ENCODE data around the gene LRG1.

LRG1 gene

DNA sequence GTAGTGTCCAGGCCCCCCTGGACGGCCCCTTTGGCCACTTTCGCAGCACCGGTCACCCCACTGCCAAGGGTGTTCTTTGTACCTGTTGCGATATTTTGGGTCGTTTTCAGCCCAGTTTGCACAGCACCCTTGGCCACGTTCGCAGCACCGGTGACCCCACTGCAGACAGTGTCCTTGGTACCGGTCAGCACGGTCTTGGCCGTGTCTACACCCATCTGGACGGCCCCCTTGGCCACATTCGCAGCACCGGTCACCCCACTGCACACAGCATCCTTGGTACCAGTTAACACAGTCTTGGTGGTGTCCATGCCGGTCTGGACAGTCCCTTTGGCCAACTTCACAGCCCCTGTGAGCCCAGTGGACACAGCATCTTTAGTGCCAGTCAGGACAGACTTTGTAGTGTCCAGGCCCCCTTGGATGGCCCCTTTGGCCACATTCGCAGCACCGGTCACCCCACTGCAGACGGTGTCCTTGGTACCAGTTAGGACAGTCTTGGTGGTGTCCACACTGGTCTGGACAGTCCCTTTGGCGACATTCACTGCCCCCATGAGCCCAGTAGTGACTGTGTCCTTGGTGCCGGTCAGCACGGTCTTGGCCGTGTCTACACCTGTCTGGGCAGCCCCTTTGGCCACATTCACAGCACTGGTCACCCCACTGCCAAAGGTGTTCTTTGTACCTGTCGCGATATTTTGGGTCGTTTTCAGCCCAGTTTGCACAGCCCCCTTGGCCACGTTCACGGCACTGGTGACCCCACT lies 28.4 kb downstream of the LRG1 start:
- no peak for DNase-seq (ENCODE audit: low read depth in 2 of 3, low spot score in 1 of 3)

DNA sequence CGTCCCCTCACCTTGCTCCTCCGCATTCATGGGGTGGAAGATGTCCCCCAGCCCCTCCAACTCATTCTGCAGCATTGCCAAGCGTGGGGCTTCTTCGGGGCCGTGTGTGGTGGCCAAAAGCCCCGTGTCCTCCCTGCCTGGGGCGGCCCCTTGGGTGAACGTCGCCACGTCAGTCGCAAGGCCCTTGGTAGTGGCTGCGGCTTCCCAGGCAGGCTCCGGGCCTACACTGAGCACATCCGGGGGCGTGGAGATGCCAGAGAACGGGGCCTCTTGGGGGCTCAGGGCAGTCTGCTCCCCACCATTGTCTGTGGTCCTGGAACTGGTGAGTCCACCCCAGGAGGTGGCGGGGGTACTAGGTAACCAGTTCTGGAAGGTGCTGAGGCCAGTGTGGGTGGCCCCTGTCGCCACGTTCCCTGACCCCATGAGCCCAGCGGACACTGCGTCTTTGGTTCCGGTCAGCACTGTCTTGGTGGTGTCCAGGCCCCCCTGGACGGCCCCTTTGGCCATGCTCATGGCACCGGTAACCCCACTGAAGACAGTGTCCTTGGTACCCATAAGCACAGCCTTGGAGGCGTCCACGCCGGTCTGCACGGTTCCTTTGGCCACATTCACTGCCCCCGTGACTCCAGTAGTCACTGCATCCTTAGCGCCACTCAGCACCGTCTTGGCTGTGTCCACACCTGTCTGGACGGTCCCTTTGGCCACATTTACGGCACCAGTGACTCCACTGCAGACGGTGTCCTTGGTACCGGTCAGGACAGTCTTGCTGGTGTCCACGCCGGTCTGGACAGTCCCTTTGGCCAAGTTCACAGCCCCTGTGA lies 29.2 kb downstream of the LRG1 start:
- DNase-seq (ENCODE audit: low read depth in 2 of 3, low spot score in 1 of 3), result no peak

DNA sequence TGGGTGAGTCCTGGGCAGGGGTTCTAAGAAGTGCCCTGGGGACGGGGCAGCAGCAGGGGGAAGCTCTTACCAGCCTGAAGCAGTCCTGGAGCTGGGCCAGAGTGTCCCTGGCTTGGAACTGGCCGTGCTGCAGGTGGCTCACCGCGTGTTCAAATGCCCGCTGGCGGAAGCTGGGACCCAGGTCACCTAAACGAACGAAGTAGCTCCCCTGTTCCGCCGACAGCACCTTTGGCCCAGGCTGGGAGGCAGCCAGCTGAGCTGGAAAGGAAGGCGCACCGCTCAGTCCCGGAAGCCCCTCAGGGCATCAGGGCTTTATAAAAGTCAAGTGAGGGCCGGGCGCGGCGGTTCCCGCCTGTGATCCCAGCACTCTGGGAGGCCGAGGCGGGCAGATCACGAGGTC lies 31.1 kb downstream of the LRG1 start:
- DNase-seq (ENCODE audit: low read depth in 2 of 3, low spot score in 1 of 3), result no peak

DNA sequence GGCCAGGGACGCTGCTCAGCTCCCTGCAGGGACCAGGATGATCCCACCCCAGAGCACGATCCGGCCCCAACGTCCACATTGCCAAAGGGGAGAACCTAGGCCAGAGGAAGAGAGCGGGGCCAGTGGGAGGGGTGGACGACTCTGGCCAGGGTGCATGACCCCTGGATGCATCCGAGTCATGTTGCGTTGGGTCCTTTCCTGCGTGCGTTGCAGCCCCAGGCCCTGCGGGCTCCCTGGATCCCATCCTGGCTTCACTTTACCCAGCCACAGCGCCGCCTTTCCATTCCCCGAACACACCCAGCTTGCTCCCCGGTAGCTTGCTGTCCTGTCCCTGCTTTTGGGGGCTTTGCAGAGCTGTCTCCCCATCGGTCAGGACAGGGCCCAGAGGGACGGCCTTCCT lies 32.0 kb downstream of the LRG1 start:
- DNase-seq (ENCODE audit: low read depth in 2 of 3, low spot score in 1 of 3), result no peak

DNA sequence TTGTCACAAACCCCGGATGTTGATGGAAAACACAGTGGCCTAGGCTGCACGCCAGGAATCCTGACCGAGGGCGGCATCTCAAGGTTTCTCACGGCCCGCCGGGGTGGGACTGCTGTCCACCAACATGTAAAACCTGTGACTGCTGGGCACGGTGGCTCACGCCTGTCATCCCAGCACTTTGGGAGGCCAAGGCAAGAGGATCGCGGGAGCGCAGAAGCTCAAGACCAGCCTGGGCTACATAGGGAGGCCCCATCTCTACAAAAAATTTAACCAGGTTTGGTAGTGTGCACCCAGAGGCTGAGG lies 32.7 kb downstream of the LRG1 start:
- DNase-seq (ENCODE audit: low read depth in 2 of 3, low spot score in 1 of 3), result no peak

DNA sequence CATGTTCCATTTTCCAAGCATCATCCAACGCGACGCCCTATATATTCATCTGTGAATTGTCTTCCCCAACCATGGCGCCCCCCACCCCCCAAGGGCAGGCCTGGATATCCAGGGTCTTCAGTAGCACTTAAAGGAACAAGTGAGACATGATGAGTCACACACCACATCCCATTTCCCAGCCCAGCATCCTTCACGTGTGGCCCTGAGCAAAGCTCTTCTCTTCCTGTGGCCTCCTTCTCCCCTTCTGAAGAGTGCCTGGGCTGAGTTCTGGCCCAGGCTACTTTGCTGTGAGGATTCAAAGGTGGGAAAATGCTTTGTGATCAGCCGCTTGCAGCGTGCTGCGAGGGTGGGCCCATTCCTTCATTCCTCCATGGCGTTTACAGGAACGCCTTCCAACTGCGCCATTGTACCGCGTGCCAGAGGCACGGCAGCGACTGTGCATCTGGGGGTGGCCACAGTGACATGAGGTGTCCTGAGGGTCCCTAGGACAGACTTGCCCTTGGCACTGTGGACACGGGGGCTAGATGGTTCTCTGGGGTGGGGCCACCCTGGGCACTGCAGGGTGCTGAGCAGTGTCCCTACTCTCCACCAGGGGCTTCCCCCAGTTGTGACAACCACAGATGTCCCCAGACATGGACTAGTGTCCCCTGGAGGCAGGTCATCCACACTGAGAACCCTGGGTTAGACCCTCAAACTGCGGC lies 33.2 kb downstream of the LRG1 start:
- no peak for DNase-seq (ENCODE audit: low read depth in 2 of 3, low spot score in 1 of 3)

DNA sequence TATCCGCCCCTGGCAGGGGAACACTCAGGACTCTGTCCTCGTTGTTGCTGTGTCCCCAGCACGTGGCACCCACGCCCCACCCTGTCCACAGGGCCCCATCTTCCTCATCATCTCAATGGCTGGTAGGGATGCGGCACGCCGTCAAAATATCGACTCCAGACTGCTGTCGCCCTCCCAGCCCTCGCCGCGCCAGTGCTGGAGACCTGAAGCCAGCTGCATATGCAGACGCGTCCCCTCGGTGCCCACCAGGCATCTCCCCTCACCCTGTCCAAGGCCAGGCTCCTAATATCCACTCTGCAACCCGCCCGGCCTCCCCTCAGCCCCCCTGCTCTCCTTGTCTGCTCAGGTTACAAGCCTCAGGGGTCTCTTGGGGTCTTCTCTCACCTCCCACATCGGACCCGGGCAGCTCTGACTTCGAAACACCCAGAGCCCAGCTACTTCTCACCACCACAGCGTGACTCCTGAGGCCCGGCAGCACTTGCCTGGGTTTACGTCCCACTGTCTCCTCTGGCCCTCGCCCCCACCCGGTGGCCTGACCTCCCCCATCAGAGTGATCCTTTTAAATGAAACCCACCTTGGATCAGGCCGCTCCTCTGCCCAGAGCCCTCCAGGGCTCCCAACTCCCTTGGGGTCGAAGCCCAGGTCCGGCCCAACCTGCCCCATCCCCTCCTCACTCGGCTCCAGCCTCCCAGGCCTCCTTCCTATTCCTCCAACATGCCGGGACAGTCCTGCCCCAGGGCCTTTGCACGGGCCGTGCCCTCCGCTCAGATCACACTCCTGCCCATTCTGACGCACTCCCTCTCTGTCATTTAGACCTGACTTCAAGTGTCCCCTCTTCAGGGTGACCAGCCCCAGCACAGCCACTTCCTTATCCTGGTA lies 34.0 kb downstream of the LRG1 start:
- no peak for DNase-seq (ENCODE audit: low read depth in 2 of 3, low spot score in 1 of 3)

DNA sequence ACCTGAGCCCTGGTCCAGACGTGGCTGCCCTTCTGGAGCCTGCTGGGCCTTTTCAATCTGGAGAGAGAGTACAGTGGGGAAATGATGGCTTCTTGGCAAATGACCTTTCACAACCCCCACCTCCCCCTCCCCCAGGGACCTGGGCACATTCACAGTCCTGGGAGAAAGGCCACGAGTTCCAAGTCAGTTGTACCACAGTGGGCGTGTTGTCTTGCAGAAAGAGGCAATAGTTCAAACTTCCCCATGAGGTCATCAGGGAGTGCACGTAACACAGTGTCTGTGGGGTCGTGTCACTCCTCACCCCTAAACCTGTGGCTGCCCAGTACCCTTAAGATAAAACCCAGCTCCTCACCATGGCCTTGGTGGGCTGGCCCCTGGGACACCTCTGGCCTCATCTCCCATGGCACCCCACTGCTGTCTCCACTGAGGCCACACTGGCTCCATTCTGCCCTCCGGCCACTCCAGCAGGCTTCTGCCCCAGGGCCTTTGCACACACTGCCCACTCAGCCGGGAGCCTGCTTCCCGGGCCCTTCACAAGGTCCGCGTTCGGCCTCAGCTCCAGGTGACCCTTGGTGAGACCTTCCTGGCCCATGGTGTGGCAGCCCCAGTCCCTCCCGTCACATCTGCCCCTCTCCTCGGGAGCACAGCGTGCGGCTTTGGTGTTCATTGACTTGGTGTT lies 34.8 kb downstream of the LRG1 start:
- no peak for DNase-seq (ENCODE audit: low read depth in 2 of 3, low spot score in 1 of 3)

DNA sequence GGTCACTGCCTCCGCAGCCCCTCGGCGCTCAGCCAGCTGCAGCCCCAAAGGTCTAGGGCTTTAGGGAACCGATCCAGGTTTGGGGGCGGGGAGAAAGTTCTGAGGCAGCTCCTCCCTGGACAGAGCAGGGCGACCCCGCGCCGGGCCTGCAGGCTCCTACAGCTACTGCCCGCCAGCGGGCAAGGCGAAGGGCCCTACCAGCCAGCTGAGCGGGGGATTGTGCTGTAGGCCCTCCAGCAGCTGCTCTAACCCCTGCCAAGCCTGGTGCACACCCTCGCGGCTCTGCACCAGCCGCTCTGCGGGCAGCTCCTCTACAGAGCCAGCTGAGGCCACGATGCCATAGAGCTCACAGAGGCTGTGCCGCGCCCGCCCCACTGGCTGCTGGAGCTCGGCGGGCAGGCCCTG lies 35.5 kb downstream of the LRG1 start:
- no peak for DNase-seq (ENCODE audit: low read depth in 2 of 3, low spot score in 1 of 3)

DNA sequence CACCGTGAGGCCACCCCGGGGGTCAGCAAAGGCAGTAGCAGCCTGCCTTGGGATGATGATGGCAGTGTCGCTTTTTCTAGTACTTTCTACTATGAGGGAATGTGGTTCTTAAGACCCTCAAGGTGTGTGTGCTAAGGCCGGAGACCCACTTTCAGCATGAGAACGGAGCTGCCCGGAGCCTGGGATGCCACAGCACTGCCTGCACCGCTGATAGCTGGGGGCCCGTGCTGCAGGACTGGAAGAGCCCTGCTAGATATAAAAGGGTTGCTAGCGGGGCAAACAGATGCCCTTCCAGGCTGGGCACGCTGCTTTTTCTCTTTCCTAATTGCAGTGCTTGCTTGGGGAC lies 36.0 kb downstream of the LRG1 start:
- DNase-seq (ENCODE audit: low read depth in 2 of 3, low spot score in 1 of 3), result no peak

DNA sequence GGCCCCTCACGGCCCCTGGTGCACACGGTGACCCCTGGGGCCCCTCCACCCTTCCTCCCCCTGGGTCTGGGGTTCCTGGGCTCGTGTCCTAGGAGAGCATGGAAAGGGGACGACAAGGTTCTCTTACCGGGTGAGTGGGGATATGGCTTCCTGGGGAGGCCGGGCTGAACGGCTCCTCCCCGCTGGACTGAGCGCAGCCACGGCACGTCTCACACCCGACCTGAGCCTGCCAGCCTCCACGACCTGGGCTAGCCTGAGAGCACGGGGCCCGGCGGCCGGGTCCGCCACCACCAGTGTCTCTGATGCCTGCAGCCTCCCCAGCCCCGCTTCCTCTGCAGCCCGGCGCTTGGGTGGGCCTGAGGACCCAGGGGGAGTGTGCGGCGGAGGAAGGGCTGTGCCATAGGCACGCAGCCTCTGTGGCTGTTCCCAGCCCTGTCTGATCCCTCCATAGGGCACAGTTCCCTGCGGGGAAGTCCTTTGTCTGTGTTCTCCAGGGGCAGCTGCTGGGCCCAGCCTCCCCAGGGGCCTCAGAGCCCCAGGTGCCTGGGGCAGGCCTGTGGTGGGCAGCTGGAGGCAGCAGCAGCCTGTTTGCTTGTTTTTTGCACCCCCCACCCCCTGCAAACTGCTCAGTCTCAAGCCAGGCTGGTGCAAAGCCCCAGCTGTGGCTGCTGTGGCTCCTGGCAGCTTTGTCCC lies 36.6 kb downstream of the LRG1 start:
- DNase-seq (ENCODE audit: low read depth in 2 of 3, low spot score in 1 of 3), result no peak

DNA sequence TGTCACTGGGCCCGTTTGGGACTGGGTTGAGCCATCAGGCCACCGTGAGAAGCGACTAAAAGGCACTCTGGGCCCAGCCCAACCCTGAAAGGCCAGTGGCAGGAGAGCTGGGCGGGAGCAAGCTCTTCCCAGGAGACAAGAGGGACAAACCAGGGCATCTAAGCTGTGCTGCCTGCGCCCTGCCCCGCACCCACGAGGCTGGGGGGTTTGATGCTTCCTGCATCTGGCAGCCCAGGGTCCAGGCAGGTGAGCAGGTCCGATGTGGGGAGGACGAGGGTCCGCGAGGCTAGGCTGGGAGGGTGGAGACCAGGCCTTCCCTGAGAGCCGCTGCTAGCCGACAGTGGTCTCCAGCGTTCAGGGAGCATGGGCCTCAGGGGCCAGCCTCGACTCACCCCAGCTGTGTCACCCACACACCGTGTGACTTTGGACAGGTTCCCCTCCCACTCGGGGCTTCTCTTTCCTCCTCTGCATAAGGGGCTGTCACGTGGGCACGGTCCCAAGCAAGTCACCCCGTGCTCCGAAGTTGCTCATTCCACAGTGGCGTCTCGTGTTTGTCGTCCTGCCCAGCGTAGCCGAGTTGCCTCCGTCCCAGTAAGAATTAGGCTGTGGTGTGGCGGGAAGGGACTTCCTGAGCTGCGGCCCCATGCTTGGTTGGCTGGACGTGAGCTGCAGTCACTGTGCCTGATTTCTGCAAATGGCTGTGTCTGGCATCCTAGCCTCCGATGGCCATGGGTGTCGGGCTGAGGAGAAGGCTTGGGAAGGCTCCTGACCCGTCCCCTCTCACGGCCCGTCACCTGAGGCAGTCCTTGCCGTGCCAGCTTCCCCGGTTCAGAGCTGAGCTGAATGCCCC lies 37.3 kb downstream of the LRG1 start:
- no peak for DNase-seq (ENCODE audit: low read depth in 2 of 3, low spot score in 1 of 3)

DNA sequence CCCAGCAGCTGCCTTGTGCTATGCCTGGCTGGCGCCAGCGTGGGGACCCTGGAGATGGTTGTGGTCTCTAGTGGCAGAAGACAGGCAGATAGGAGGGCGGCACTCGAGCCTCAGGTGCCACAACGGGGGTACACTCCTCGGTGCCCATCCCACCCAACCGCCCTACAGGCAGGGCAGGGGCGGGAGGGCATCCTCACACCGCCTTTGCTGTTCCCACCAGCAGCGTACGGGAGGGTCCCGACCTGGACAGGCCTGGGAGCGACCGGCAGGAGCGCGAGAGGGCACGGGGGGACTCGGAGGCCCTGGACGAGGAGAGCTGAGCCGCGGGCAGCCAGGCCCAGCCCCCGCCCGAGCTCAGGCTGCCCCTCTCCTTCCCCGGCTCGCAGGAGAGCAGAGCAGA lies 38.1 kb downstream of the LRG1 start:
- no peak for DNase-seq (ENCODE audit: low read depth in 2 of 3, low spot score in 1 of 3)

DNA sequence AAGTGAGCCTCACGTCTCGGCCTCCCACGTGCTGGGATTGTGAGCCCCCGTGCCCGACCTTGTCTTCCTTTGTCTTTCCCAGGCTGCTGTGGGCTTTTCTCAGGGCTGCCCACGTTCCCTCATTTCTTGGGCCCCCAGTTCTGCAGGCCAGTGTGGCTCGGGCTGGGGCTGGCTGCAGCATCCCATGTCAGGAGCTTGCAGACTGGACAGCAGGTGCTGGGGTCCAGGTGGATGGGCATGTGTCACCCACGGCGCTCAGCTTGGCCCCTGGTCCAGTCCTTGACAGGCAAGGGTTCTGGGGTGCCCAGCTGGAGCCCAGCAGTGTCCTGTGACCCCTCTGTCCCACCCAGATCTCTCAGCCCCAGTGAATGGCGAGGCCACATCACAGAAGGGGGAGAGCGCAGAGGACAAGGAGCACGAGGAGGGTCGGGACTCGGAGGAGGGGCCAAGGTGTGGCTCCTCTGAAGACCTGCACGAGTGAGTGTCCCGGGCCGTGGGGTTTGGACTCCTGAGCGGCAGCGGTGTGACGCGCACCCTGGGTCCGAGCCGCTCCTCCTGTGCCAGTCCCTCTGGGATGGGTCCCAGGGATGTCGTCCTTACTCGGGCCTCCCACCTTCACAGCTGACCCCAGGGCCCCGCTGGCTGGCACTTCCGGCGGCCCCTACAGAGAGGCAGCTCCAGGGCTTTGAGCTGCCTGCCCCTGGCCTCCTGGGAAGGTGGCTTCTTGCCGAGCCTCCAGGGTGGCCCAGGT lies 38.8 kb downstream of the LRG1 start:
- DNase-seq (ENCODE audit: low read depth in 2 of 3, low spot score in 1 of 3), result no peak

DNA sequence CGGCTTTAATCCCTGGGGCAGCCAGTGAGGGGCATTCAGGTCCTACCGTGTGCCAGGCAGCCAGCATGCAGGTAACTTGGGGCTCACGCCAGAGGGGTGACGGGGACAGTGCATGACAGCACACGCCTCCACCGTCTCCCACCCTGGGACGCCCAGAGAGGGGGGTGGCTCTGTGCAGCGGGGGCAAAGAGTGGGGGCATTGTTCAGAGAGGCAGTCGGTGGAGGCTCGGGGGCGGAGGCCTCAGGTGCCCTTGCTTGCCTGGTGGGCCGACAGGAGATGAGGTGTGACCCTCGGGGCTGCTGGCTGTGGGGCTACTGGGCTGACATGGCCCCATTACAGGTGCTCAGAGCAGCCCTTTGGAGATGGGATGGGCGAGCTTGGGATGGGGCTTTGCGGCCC lies 40.0 kb downstream of the LRG1 start:
- no peak for DNase-seq (ENCODE audit: low read depth in 2 of 3, low spot score in 1 of 3)

DNA sequence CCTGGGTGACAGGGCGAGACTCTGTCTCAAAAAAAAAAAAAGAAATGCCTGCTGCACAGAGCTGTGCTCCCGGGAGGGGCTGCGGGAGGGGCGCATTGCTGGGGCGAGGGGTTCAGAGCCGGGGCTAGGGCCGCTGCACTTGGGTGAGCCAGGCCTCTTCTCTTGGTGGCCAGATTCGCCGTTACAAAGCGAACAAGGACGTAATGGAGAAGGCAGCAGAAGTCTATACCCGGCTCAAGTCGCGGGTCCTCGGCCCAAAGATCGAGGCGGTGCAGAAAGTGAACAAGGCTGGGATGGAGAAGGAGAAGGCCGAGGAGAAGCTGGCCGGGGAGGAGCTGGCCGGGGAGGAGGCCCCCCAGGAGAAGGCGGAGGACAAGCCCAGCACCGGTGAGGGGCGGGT lies 40.5 kb downstream of the LRG1 start:
- no peak for DNase-seq (ENCODE audit: low read depth in 2 of 3, low spot score in 1 of 3)

DNA sequence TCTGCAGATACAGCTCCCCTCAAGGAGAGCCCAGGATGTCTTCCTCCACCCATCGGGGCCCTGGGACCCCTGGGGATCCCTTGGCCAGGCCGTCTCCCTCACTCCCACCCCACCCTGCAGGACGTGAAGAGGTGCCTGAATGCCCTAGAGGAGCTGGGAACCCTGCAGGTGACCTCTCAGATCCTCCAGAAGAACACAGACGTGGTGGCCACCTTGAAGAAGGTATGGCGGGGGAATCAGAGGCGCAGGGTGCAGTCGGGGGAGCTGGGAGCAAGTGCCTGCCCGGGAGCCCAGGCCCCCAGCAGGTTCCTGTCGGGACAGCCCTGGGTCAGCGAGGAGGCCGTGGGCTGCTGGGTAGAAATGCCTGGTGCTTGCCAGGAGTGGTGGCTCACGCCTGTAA lies 41.1 kb downstream of the LRG1 start:
- DNase-seq (ENCODE audit: low read depth in 2 of 3, low spot score in 1 of 3), result no peak

DNA sequence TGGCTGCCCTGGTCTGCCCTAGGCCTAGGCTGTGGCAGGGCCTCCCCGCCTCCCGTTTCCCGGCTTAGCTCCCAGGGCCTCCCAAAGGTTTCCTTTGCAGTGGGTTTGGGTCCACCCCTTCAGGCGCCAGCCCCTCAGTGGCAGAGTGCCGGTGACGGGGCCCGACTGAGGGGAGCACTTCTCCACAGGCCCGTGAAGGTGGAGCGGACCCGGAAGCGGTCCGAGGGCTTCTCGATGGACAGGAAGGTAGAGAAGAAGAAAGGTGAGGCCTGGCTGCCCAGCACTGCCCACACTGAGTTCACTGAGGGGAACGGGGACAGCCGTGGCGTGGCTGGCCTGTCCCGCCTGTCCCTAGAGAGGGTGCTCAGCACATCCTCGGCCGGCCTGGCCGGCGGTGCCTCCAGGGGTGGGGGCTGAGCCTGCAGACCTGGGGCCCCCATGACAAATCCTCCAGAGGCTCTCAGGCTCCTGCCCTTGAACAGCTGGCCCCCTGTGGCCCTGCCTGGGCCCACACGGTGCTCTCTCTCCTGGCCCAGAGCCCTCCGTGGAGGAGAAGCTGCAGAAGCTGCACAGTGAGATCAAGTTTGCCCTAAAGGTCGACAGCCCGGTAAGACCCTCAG lies 42.0 kb downstream of the LRG1 start:
- no peak for DNase-seq (ENCODE audit: low read depth in 2 of 3, low spot score in 1 of 3)
